Choroid plexus epithelial cell (primary cell): ENCODE results near the gene SDF2L1.
A peak's percentile ranks its signal among the peaks of the same experiment; 100 is the strongest.
"Not testable (repeated sequence)": the region's sequence is repeated elsewhere in the genome, so short reads cannot be mapped to it uniquely, and the experiment has no call there.

Experiments
- DNase-seq: peaks from one replicate; pipeline ENCODE4 v3.0.0-alpha.2; 2010; ENCODE audit warnings: low read depth
- H3K4me3 ChIP-seq: 2 replicates; pipeline ENCODE4 v1.5.1; 2011; ENCODE audit warnings: low read depth, mild to moderate bottlenecking, control low read depth, low read length, moderate library complexity
- TF ChIP-seq, protein P1 (sequence below): conservative IDR thresholded peaks from 2 replicates; pipeline ENCODE4 v1.5.1; 2011; ENCODE audit warnings: low read depth, mild to moderate bottlenecking, control low read depth, inconsistent platforms, low read length, moderate library complexity

SDF2L1 gene

DNA sequence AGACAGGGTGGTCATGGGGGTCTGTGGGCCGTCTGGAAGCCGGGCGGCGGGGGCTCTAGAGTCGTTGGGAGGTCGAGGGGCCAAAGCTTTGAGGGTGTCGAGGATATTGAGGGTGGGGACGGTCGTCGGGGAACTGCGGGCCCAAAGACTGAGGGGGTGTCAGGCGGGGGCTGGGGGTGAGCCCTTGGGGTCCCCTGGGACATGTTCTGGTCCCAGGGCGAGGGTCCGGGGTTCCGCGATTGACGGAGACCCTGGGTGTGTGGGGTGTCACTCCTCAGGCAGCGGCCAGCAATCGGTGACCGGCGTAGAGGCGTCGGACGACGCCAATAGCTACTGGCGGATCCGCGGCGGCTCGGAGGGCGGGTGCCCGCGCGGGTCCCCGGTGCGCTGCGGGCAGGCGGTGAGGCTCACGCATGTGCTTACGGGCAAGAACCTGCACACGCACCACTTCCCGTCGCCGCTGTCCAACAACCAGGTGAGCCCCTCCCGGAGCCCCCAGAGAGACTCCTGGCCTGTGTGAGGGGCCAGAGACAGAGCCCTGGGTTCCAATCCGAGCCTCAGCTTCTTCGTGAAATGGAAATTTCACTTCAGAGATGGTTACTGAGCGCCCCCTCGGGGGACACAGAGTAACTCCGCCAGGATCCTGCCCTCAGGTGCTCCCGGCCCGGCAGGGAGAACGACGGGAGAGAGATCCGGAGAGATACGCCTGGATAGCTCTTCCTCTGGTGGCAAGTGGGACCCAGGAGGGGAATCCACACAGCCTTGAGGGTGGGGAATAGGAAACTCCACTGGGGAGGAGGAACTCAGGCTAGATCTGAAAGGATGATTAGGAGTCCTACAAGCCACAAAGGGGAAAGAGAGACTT, 714 bp downstream of the SDF2L1 start:
- H3K4me3 ChIP-seq = peak overlapping the region; percentile 79
- TF ChIP-seq, protein P1, sequence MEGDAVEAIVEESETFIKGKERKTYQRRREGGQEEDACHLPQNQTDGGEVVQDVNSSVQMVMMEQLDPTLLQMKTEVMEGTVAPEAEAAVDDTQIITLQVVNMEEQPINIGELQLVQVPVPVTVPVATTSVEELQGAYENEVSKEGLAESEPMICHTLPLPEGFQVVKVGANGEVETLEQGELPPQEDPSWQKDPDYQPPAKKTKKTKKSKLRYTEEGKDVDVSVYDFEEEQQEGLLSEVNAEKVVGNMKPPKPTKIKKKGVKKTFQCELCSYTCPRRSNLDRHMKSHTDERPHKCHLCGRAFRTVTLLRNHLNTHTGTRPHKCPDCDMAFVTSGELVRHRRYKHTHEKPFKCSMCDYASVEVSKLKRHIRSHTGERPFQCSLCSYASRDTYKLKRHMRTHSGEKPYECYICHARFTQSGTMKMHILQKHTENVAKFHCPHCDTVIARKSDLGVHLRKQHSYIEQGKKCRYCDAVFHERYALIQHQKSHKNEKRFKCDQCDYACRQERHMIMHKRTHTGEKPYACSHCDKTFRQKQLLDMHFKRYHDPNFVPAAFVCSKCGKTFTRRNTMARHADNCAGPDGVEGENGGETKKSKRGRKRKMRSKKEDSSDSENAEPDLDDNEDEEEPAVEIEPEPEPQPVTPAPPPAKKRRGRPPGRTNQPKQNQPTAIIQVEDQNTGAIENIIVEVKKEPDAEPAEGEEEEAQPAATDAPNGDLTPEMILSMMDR = peak; percentile 75
- DNase-seq = peak; percentile 65

DNA sequence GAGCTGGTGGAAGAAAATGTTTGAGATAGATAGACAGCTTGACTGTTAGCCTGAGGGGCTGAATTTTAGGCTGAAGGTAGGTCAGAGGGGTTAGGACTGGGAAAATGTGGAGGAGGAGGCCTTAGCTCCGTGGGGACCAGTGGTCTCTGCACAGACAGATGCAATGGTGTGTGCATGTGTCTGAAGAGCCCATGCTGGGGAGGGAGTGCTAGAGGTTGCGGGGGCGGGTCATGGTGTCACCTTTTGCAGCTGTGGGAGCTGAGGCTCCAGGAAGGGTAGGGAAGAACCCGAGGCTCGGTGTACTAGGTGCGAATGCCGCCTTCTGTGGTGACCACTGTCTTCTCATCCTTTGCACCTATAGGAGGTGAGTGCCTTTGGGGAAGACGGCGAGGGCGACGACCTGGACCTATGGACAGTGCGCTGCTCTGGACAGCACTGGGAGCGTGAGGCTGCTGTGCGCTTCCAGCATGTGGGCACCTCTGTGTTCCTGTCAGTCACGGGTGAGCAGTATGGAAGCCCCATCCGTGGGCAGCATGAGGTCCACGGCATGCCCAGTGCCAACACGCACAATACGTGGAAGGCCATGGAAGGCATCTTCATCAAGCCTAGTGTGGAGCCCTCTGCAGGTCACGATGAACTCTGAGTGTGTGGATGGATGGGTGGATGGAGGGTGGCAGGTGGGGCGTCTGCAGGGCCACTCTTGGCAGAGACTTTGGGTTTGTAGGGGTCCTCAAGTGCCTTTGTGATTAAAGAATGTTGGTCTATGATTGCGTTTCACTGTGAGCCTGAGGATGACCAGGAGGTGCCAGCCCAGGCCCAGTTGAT, 1.6 kb downstream of the SDF2L1 start:
- no peak for DNase-seq
- TF ChIP-seq, protein P1 = peak; percentile 25
- no peak overlapping the region for H3K4me3 ChIP-seq

DNA sequence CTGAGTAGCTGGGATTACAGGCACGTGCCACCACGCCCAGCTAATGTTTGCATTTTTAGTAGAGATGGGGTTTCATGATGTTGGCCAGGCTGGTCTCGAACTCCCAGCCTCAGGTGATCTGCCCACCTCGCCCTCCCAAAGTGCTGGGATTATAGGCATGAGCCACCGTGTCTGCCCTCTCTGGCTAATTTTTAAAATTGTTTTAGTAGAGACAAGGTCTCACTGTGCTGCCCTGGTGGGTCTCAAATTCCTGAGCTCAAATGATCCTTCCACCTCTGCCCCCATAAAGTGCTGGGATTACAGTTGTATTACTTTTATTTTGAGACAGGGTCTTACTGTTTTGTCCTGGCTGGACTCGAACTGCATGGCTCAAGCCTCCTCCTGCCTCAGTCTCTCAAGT, 3.4 kb downstream of the SDF2L1 start:
- DNase-seq, H3K4me3 ChIP-seq: not testable (repeated sequence)

DNA sequence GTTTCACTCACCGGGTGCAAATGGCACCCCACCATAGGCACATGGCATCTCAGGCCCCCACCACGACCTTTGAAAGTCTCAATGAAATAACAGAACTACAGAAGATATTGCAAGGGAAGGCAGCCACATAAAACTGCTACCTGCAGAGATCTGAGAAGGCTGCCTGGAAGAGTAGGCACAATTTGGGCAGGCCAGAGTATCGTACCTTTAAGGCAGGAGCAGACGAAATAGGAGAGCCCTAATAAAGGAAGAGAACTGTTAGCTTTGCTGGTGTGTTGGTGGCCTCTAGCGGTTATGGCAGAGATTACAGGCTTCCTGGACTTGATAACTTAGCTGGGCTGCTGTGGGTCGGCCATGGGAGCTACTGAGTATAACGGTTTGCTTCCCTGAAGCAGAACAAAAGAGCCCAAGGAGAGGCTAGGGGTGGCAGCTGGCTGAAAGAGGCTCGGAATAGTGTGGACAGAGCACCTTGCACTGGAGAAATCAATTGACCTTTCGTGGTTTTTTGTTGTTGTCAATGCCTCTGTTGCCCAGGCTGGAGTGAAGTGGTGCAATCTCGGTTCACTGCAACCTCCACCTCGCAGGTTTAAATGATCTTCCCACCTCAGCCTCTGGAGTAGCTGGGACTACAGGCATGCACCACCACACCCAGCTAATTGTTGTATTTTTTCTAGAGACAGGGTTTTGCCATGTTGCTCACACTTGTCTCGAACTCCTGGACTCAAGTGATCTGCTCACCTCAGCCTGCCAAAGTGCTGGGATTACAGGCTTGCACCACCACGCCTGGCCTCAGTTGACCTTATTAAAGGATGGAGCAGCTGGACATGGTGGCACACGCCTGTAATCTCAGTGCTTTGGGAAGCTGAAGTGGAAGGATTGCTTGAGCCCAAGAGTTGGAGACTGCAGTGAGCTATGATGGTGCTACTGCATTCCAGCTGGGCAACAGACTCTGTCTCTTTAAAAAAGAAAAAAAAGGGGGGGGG, 4.8 kb downstream of the SDF2L1 start:
- no peak overlapping the region for H3K4me3 ChIP-seq

DNA sequence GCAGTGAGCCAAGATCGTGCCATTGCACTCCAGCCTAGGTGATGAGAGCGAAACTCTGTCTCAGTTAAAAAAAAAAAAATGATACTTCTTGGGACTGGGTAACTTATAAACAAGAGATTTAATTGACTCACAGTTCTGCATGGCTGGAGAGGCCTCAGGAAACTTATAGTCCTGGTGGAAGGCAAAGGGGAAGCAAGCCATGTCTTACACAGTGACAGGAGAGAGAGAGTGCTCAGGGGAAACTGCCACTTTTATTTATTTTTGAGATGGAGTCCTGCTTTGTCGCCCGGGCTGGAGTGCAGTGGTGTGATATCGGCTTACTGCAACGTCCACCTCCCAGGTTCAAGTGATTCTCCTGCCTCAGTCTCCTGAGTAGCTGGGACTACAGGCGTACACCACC, 8.2 kb downstream of the SDF2L1 start:
- DNase-seq = no peak
- no peak overlapping the region for H3K4me3 ChIP-seq
- TF ChIP-seq, protein P1 = no peak

More for the DNA sequence above, 4.8 kb downstream of the SDF2L1 start:
- DNase-seq = peak; percentile 91
- TF ChIP-seq, protein P1 = peak; percentile 94

DNA sequence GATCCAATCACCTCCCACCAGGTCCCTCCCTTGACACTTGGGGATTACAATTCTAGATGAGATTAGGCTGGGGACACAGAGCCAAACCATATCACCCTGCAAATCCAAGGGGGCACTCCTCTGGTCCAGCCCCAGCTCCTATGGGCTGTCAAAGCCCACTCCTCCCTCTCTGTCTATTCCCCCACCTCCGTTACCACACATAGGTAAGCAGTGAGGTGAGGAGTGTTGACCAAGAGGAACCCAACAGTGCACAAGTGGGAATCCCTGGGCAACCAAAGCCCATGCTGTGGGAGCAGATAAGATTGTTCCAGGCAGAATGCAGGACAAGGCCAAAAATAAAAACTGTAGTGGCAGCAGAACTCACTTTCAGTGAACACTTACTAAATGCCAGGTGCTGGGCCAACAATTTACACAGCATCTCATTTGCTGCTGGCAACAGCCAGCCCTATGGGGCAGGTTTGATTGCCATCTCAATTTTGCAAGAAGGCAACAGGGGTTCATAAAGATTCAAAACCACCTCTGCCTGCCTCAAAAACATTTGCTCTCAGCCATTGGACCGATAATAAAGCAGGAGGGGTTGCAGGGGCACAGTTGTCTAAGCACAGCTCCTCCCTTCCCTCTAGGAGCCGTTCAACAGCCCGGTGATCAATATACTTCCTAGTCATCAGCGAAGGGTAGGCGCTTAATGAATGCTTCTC, 8.9 kb downstream of the SDF2L1 start:
- TF ChIP-seq, protein P1 = no peak
- DNase-seq = no peak

More for the DNA sequence above, 8.9 kb downstream of the SDF2L1 start:
- peak overlapping the region; percentile 81 for H3K4me3 ChIP-seq
